ENCODE measurements around the gene RAB27B. TPM values are rescaled to one million over a fixed set of nuclear protein-coding genes. Genes with fewer than 3 reads are reported as not detected.

The RAB27B gene
- total and polyA plus RNA-seq, 2 of the 8 experiments (the other 6 are each of a cell fraction or from before 2014, with no cell fraction given): 0.05 to 0.60 TPM

GRCh38 chr18:54926593-54927325, 98.5 kb downstream of the RAB27B start (continued):
- TF ChIP-seq MAX (IDR thresholded peaks at IDR 0.05) (no peak), ATF3 (IDR thresholded peaks at IDR 0.05; ENCODE audit: insufficient read depth, low read depth, low read length) (no peak), CREB1 (IDR thresholded peaks at IDR 0.05) (no peak), TBP (IDR thresholded peaks at IDR 0.05; ENCODE audit: low read depth, low read length) (no peak), MAFK (IDR thresholded peaks at IDR 0.05; ENCODE audit: low read depth, low read length) (no peak), RXRA (IDR thresholded peaks at IDR 0.05; ENCODE audit: insufficient read depth, low read depth, low read length) (no peak)
